ENCODE results near the gene CCDC85B. TPM values are rescaled to one million over a fixed set of nuclear protein-coding genes. Genes with fewer than 3 reads are reported as not detected.

The CCDC85B gene
- polyA plus RNA-seq, 1 donor from 2014 or later: 28.5 TPM

DNA sequence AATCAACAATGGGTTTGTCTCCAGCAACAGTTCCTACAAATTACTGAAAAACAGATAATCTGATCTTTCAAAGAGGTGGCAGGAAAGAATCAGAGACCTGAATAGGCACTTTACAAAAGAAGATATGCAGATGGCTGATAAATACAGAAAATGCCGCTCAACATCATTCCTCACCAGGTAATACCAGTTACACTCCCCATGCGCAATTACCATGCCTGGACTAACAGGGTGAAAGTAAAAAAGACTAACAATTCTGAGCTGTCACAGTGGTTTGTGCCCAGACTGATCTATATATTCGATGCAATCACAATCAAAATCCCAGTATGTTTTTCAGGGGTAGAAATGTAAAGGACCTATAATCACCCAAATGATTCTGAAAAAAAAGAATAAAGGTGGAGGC lies 46.7 kb upstream of the CCDC85B start:
- H3K27ac ChIP-seq (ENCODE audit: low read length): no peak overlapping the region
- H3F3A ChIP-seq (ENCODE audit: insufficient read depth, low read length, poor library complexity, severe bottlenecking): no peaks in the 10 kb centered on the region
- H4K20me1 ChIP-seq (ENCODE audit: insufficient read depth): no peaks in the 10 kb centered on the region
- no peaks in the 10 kb centered on the region for H3K36me3 ChIP-seq (ENCODE audit: insufficient read depth, low read length)
- no peak overlapping the region for H3K4me2 ChIP-seq (ENCODE audit: low read length)
- TF ChIP-seq EZH2 (IDR thresholded peaks at IDR 0.05; ENCODE audit: borderline replicate concordance, insufficient read depth, low read length, poor library complexity, severe bottlenecking) (no peak), TAF1 (IDR thresholded peaks at IDR 0.05; ENCODE audit: low read depth) (no peak), RAD21 (conservative IDR thresholded peaks at IDR 0.05) (no peak), POLR2AphosphoS5 (IDR thresholded peaks at IDR 0.05) (no peak), SMC3 (conservative IDR thresholded peaks at IDR 0.05; ENCODE audit: poor library complexity) (no peak), MXI1 (conservative IDR thresholded peaks at IDR 0.05; ENCODE audit: poor library complexity, severe bottlenecking) (no peak), EP300 (conservative IDR thresholded peaks at IDR 0.05; ENCODE audit: poor library complexity, severe bottlenecking) (no peak)
- TF ChIP-seq, protein P1, sequence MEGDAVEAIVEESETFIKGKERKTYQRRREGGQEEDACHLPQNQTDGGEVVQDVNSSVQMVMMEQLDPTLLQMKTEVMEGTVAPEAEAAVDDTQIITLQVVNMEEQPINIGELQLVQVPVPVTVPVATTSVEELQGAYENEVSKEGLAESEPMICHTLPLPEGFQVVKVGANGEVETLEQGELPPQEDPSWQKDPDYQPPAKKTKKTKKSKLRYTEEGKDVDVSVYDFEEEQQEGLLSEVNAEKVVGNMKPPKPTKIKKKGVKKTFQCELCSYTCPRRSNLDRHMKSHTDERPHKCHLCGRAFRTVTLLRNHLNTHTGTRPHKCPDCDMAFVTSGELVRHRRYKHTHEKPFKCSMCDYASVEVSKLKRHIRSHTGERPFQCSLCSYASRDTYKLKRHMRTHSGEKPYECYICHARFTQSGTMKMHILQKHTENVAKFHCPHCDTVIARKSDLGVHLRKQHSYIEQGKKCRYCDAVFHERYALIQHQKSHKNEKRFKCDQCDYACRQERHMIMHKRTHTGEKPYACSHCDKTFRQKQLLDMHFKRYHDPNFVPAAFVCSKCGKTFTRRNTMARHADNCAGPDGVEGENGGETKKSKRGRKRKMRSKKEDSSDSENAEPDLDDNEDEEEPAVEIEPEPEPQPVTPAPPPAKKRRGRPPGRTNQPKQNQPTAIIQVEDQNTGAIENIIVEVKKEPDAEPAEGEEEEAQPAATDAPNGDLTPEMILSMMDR (IDR thresholded peaks at IDR 0.05; ENCODE audit: poor library complexity, severe bottlenecking): no peak
- TF ChIP-seq, protein P2, sequence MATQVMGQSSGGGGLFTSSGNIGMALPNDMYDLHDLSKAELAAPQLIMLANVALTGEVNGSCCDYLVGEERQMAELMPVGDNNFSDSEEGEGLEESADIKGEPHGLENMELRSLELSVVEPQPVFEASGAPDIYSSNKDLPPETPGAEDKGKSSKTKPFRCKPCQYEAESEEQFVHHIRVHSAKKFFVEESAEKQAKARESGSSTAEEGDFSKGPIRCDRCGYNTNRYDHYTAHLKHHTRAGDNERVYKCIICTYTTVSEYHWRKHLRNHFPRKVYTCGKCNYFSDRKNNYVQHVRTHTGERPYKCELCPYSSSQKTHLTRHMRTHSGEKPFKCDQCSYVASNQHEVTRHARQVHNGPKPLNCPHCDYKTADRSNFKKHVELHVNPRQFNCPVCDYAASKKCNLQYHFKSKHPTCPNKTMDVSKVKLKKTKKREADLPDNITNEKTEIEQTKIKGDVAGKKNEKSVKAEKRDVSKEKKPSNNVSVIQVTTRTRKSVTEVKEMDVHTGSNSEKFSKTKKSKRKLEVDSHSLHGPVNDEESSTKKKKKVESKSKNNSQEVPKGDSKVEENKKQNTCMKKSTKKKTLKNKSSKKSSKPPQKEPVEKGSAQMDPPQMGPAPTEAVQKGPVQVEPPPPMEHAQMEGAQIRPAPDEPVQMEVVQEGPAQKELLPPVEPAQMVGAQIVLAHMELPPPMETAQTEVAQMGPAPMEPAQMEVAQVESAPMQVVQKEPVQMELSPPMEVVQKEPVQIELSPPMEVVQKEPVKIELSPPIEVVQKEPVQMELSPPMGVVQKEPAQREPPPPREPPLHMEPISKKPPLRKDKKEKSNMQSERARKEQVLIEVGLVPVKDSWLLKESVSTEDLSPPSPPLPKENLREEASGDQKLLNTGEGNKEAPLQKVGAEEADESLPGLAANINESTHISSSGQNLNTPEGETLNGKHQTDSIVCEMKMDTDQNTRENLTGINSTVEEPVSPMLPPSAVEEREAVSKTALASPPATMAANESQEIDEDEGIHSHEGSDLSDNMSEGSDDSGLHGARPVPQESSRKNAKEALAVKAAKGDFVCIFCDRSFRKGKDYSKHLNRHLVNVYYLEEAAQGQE (IDR thresholded peaks at IDR 0.05; ENCODE audit: borderline replicate concordance): no peak
- no peaks in the 10 kb centered on the region for H3K79me2 ChIP-seq (replicated peaks; ENCODE audit: insufficient read depth, low read length)
- H3K4me3 ChIP-seq (ENCODE audit: low read length): no peak overlapping the region
- H3K9me3 ChIP-seq (ENCODE audit: low read length): no peaks in the 10 kb centered on the region
- no peaks in the 10 kb centered on the region for H3K27me3 ChIP-seq (ENCODE audit: insufficient read depth, low read depth, low read length)
- H3K9ac ChIP-seq (ENCODE audit: low read length): no peak overlapping the region
- H3K9me2 ChIP-seq (ENCODE audit: insufficient read depth, low read length): no peaks in the 10 kb centered on the region
- no peak overlapping the region for H2AFZ ChIP-seq (ENCODE audit: low read depth, low read length)

DNA sequence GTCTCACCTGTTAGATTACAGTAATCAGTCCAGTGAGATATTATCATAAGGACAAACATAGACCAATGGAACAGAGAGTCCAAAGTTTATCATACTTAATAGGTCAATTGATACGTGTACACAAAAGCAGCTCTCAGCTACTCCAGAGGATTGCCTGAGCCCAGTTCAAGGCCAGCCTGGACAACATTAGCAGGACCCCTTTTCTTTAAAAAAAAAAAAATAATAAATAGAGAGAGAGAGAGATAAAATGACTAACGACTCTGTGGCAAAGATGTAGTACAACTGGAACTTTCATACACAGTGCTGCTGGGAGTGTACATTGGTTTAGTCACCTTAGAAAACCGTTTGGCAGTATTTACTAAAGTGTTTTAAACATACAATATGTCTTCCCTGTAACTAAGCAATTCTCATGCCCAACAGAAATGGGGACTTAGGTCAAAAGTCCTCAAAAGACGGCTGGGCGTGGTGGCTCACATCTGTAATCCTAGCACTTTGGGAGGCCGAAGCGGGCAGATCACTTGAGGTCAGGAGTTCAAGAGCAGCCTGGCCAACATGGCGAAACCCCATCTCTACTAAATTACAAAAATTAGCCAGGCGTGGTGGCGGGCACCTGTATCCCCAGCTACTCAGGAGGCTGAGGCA lies 46.1 kb upstream of the CCDC85B start:
- Histone ChIP-seq H3F3A (ENCODE audit: insufficient read depth, low read length, poor library complexity, severe bottlenecking) (no peaks in the 10 kb centered on the region), H3K4me2 (ENCODE audit: low read length) (no peak overlapping the region), H4K20me1 (ENCODE audit: insufficient read depth) (no peaks in the 10 kb centered on the region), H3K27me3 (ENCODE audit: insufficient read depth, low read depth, low read length) (no peaks in the 10 kb centered on the region), H3K9me2 (ENCODE audit: insufficient read depth, low read length) (no peaks in the 10 kb centered on the region), H3K79me2 (replicated peaks; ENCODE audit: insufficient read depth, low read length) (no peaks in the 10 kb centered on the region), H2AFZ (ENCODE audit: low read depth, low read length) (no peak overlapping the region), H3K36me3 (ENCODE audit: insufficient read depth, low read length) (no peaks in the 10 kb centered on the region), H3K9me3 (ENCODE audit: low read length) (no peaks in the 10 kb centered on the region), H3K27ac (ENCODE audit: low read length) (no peak overlapping the region), H3K4me3 (ENCODE audit: low read length) (no peak overlapping the region), H3K9ac (ENCODE audit: low read length) (no peak overlapping the region)
- TF ChIP-seq TAF1 (IDR thresholded peaks at IDR 0.05; ENCODE audit: low read depth) (no peak), EZH2 (IDR thresholded peaks at IDR 0.05; ENCODE audit: borderline replicate concordance, insufficient read depth, low read length, poor library complexity, severe bottlenecking) (no peak), POLR2AphosphoS5 (IDR thresholded peaks at IDR 0.05) (no peak), EP300 (conservative IDR thresholded peaks at IDR 0.05; ENCODE audit: poor library complexity, severe bottlenecking) (no peak), MXI1 (conservative IDR thresholded peaks at IDR 0.05; ENCODE audit: poor library complexity, severe bottlenecking) (no peak), SMC3 (conservative IDR thresholded peaks at IDR 0.05; ENCODE audit: poor library complexity) (no peak), RAD21 (conservative IDR thresholded peaks at IDR 0.05) (no peak)
- TF ChIP-seq, protein P1 (IDR thresholded peaks at IDR 0.05; ENCODE audit: poor library complexity, severe bottlenecking): no peak
- TF ChIP-seq, protein P2 (IDR thresholded peaks at IDR 0.05; ENCODE audit: borderline replicate concordance): no peak

All from neural cell (in vitro differentiated cells).